Colonic mucosa (tissue), 4 donors: ENCODE results near the gene WDR11. TPM values are rescaled to one million over a fixed set of nuclear protein-coding genes. Genes with fewer than 3 reads are reported as not detected.

Source experiments
- DNase-seq: peaks from one replicate; pipeline ENCODE4 v3.0.0-alpha.2; 2020
- H3K27ac ChIP-seq: fragments of 200-600 bp; one replicate; pipeline ENCODE4 v1.8.0; 2021
- H3K27me3 ChIP-seq: fragments of 200-600 bp; one replicate; pipeline ENCODE4 v1.8.0; 2021
- H3K36me3 ChIP-seq: fragments of 200-600 bp; one replicate; pipeline ENCODE4 v1.8.0; 2021
- H3K4me1 ChIP-seq: fragments of 200-600 bp; one replicate; pipeline ENCODE4 v1.8.0; 2021; ENCODE audit warnings: mild to moderate bottlenecking
- H3K4me3 ChIP-seq: fragments of 200-600 bp; one replicate; pipeline ENCODE4 v1.8.0; 2021
- H3K9ac ChIP-seq, 2 donors: one replicate each; pipeline ENCODE4 v1.7.0; 2013; ENCODE audit warnings: control low read depth in 2 of 2, low read depth in 2 of 2, low read length in 2 of 2
- H3K9me3 ChIP-seq: fragments of 200-600 bp; one replicate; pipeline ENCODE4 v1.8.0; 2021
- intact Hi-C: fragments of 100-400 bp; cut with DNase I; formaldehyde crosslinking; loops from one replicate; pipeline ENCODE4 v1.14.1; 2022
- total RNA-seq, 2 donors: library from RNA; stranded (reverse); fragmentation: NEBNext Ultra II Directional in 1 of 2; extraction: Animal tissue kit (Norgen Biotek cat#: 25700) in 1 of 2; gene quantifications; one replicate each; pipeline ENCODE4 v1.2.1, GENCODE V29; 2021
- TF ChIP-seq, protein P1 (sequence below): fragments of 200-600 bp; IDR thresholded peaks from one replicate; pipeline ENCODE4 v1.8.0; 2022; ENCODE audit warnings: antibody characterized with exemption, mild to moderate bottlenecking
- donor health status: healthy.
- donor health status: DM: no; HTN: no; CAD: no.
- donor health status: DM: no; HTN: no; CAD: no.

The WDR11 gene
- total RNA-seq, 2 donors from 2014 or later, result 35.5 to 42.2 TPM

DNA sequence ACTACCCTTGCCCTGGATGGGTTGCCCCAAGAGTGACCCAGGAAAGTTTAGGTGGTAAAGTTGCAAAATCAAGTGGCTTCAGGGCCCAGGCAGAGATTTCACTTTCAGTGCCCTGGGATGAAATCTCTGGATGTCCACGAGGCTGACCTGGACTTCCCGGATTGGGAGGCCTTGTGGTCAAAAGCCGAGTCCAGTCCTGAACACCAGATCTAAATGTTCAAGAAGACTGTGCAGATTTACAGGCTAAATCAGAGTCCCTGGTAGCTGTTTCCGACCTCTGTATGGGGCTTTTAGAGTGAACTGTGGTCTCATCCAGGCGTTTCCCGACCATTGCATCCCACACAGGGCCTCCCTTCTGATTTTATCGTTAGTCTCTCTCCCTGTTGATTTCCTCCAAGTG, 95.3 kb downstream of the WDR11 start:
- Histone ChIP-seq H3K27me3 (peaks cover 9% of the 10 kb centered on the region), H3K9ac (no peak overlapping the region), H3K4me1 (no peaks in the 10 kb centered on the region), H3K36me3 (no peaks in the 10 kb centered on the region), H3K27ac (no peak overlapping the region), H3K9me3 (no peaks in the 10 kb centered on the region), H3K4me3 (no peak overlapping the region)
- intact Hi-C loops, result loop anchor here (5.0 kb wide), 1 partner anchor 666 kb away; no protein-coding TSS in a partner anchor
- TF ChIP-seq, protein P1, sequence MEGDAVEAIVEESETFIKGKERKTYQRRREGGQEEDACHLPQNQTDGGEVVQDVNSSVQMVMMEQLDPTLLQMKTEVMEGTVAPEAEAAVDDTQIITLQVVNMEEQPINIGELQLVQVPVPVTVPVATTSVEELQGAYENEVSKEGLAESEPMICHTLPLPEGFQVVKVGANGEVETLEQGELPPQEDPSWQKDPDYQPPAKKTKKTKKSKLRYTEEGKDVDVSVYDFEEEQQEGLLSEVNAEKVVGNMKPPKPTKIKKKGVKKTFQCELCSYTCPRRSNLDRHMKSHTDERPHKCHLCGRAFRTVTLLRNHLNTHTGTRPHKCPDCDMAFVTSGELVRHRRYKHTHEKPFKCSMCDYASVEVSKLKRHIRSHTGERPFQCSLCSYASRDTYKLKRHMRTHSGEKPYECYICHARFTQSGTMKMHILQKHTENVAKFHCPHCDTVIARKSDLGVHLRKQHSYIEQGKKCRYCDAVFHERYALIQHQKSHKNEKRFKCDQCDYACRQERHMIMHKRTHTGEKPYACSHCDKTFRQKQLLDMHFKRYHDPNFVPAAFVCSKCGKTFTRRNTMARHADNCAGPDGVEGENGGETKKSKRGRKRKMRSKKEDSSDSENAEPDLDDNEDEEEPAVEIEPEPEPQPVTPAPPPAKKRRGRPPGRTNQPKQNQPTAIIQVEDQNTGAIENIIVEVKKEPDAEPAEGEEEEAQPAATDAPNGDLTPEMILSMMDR, result no peak
- DNase-seq, result no peak

DNA sequence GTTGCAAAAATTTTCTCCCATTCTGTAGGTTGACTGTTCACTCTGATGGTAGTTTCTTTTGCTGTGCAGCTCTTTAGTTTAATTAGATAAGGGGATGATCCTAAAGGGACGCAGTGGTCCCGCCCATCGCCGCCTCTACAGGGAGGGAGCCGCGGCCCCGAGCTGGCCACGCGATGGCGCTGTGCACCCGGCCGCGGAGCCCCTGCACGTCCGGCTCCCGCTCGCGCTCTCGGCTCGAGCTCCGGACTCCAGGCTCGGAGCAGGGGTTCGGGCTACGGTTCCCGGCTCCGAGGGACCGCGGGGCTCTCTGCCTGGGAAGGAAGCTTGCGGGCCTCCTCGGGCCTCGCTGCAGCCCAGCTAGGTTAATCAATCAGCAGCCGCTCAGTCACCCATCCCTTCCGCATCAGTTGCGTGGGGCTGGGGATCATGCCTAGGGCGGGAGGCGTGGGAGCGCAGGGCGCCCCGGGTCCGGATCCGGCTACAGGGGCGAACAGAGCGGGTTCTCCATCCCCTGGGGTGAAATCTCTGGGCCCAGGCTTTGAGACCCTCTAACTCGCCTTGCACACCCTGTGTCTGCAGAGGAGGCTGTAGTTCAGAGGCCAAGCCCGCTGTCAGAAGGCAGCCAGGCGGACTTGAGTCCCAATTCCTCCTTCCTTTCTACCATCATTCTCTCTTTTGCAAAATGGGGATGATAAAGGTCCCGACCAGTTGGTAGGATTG, 97.9 kb downstream of the WDR11 start:
- DNase-seq, result peak; percentile 68
- intact Hi-C loops, result loop anchor here (5.0 kb wide), 1 partner anchor 663 kb away; no protein-coding TSS in a partner anchor

DNA sequence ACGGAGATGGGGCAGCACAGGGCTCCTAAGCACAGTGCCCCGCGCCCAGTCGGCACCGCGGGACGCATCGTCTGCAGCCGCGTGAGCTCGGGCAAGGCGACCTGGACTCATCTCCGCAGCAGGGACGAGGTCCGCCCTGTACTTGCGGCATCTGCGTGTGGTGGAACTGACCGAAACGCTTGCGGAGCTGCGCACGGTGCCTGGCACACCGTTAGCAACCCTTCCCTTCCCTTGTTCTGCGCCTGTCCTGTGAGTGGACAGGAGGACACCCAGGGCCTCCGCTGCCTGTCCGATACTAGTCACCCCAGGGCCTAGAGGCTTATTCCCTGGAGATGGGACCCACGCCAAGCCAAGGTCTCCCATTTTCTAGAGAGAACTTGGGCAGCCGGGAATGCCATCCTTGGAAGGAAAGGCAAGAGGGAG, 98.5 kb downstream of the WDR11 start:
- Histone ChIP-seq H3K4me1 (no peaks in the 10 kb centered on the region), H3K36me3 (no peaks in the 10 kb centered on the region), H3K4me3 (peak overlapping the region; percentile 30), H3K27ac (no peak overlapping the region), H3K9ac (no peak overlapping the region), H3K9me3 (peaks cover 3% of the 10 kb centered on the region), H3K27me3 (peaks cover 9% of the 10 kb centered on the region)
- intact Hi-C loops, result loop anchor here (5.0 kb wide), 1 partner anchor 663 kb away; no protein-coding TSS in a partner anchor
- TF ChIP-seq, protein P1, result no peak
- DNase-seq, result no peak

More for the DNA sequence above, 97.9 kb downstream of the WDR11 start:
- peak overlapping the region; percentile 30 for H3K4me3 ChIP-seq
- no peaks in the 10 kb centered on the region for H3K36me3 ChIP-seq
- TF ChIP-seq, protein P1, result peak; percentile 94
- peaks cover 3% of the 10 kb centered on the region for H3K9me3 ChIP-seq
- peak overlapping the region; percentile 34 to 43 for H3K9ac ChIP-seq
- peaks cover 9% of the 10 kb centered on the region for H3K27me3 ChIP-seq
- no peaks in the 10 kb centered on the region for H3K4me1 ChIP-seq
- no peak overlapping the region for H3K27ac ChIP-seq

DNA sequence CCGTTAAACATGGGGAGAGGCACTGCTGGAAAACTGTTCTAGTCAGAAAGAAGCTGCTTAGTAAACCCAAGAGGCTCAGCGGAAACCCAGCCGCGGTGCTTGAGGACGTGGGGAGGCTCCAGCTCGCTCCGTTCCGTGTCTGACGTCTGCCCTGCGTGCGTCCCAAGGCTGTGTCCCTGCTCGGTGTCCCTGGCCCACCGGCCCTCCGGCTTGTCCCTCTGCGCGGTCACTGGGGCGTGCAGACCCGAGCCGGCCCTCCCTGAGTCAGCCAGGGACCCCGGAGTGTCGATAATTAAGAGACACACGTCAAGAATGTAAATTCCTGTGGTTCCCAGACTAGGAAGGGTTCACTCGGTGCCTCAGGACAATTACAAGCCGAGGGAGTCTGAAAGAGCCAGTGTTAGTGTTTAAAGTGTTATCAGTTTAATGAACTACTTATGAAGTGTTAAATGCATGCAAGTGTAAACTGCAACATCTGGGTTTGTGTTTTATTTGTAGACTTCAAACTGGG, 98.9 kb downstream of the WDR11 start:
- TF ChIP-seq, protein P1, result no peak
- Histone ChIP-seq H3K4me3 (no peak overlapping the region), H3K27me3 (peaks cover 9% of the 10 kb centered on the region), H3K4me1 (no peaks in the 10 kb centered on the region), H3K36me3 (no peaks in the 10 kb centered on the region), H3K27ac (no peak overlapping the region), H3K9ac (no peak overlapping the region), H3K9me3 (peaks cover 3% of the 10 kb centered on the region)
- DNase-seq, result no peak
- intact Hi-C loops, result no loop called here

DNA sequence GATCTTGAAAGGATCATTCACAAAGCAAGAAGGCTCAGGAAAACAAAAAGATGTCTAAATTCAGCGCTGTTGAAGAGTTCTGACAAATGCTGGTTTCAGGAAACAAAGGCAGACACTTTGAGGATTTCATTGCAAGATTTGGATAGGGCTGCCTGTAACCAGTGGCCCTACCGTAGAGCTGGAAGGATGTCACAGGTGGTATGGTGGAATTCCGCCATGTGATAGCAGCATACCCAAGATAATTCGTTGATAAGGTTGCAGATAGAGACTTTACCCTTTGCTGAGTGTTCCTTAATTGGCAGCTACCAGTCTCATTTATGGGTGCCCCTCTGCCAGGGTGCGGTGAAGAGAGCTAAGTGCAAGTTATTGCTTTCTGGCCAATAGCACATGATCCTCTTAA, 100.1 kb downstream of the WDR11 start:
- Histone ChIP-seq H3K36me3 (no peaks in the 10 kb centered on the region), H3K9ac (no peak overlapping the region), H3K4me1 (no peaks in the 10 kb centered on the region), H3K9me3 (peaks cover 3% of the 10 kb centered on the region), H3K27me3 (peaks cover 9% of the 10 kb centered on the region), H3K4me3 (no peak overlapping the region), H3K27ac (no peak overlapping the region)
- no peak for DNase-seq
- TF ChIP-seq, protein P1, result no peak
- intact Hi-C loops, result no loop called here
